DOHH2 (cell line): ENCODE results near the gene LAMA3.

Source experiments
- EZH2phosphoT487 ChIP-seq: fragments of 200-600 bp; sonication (generic); IDR thresholded peaks from 2 replicates; pipeline ENCODE4 v1.6.1; 2017; ENCODE audit warnings: borderline replicate concordance, mild to moderate bottlenecking, antibody characterized with exemption, low read length, moderate library complexity, mixed read lengths
- TF ChIP-seq, protein P1 (sequence below): fragments of 200-600 bp; sonication (generic); IDR thresholded peaks from one replicate; pipeline ENCODE4 v1.5.1; 2014; ENCODE audit warnings: antibody characterized with exemption, mild to moderate bottlenecking, low read depth, low read length; ENCODE audit not compliant: poor library complexity, severe bottlenecking

DNA sequence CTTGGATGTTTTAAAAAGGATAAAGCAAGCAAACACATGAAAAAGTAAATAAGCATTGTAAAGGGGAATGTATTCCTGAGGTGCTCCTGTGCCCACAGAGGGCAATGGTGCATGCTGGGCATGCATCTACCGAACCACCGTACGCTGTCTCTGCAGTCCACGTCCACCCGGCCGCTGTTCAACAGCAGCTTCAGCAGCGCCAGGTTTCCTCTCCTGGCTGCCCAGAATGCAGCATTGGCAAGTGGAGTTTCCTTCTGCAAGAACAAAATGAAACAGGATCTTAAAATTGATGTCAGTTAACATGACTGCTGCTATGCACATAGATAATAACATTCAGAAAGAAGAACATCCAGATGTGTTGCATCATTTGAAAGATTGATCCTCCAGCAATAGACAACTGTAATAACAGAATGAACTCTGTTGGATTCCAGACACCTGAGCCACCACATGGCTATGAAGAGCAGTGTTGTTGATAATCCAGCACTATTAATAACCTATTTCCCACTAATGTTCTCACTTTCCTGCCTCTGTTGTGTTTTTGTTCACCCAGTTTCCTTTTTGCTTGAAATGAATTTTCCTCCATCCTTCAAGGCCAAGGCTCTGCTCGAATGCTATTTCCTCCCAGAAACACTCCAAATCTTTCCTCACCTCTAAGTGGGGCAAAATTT lies 40.2 kb upstream of the LAMA3 start:
- TF ChIP-seq, protein P1, sequence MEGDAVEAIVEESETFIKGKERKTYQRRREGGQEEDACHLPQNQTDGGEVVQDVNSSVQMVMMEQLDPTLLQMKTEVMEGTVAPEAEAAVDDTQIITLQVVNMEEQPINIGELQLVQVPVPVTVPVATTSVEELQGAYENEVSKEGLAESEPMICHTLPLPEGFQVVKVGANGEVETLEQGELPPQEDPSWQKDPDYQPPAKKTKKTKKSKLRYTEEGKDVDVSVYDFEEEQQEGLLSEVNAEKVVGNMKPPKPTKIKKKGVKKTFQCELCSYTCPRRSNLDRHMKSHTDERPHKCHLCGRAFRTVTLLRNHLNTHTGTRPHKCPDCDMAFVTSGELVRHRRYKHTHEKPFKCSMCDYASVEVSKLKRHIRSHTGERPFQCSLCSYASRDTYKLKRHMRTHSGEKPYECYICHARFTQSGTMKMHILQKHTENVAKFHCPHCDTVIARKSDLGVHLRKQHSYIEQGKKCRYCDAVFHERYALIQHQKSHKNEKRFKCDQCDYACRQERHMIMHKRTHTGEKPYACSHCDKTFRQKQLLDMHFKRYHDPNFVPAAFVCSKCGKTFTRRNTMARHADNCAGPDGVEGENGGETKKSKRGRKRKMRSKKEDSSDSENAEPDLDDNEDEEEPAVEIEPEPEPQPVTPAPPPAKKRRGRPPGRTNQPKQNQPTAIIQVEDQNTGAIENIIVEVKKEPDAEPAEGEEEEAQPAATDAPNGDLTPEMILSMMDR = no peak
- TF ChIP-seq EZH2phosphoT487 = no peak
